Nephron progenitor cell (in vitro differentiated cells): ENCODE data around the gene SNTG2.

Experiments used
- DNase-seq: peaks from one replicate; pipeline ENCODE4 v3.0.0; 2021
- H3K27ac Mint-ChIP-seq: 2 replicates; pipeline ENCODE4 v1.8.0; 2021; ENCODE audit warnings: mild to moderate bottlenecking, moderate library complexity, mixed read lengths
- H3K27me3 Mint-ChIP-seq: 2 replicates; pipeline ENCODE4 v1.8.0; 2021; ENCODE audit warnings: mild to moderate bottlenecking, low read depth, mixed read lengths; ENCODE audit not compliant: poor library complexity
- H3K36me3 Mint-ChIP-seq: 2 replicates; pipeline ENCODE4 v1.8.0; 2021; ENCODE audit warnings: low read depth, mixed read lengths
- H3K4me1 Mint-ChIP-seq: 2 replicates; pipeline ENCODE4 v1.8.0; 2021; ENCODE audit warnings: mixed read lengths
- H3K4me3 Mint-ChIP-seq: 2 replicates; pipeline ENCODE4 v1.8.0; 2021; ENCODE audit warnings: mild to moderate bottlenecking, moderate library complexity, mixed read lengths
- H3K9me3 Mint-ChIP-seq: 2 replicates; pipeline ENCODE4 v1.8.0; 2021; ENCODE audit warnings: mild to moderate bottlenecking, moderate library complexity, mixed read lengths
- TF ChIP-seq, protein P1 (sequence below): fragments of 200-600 bp; sonication (generic); IDR thresholded peaks from 2 replicates; pipeline ENCODE4 v1.5.0; 2021; ENCODE audit warnings: antibody characterized with exemption

Gene SNTG2

DNA sequence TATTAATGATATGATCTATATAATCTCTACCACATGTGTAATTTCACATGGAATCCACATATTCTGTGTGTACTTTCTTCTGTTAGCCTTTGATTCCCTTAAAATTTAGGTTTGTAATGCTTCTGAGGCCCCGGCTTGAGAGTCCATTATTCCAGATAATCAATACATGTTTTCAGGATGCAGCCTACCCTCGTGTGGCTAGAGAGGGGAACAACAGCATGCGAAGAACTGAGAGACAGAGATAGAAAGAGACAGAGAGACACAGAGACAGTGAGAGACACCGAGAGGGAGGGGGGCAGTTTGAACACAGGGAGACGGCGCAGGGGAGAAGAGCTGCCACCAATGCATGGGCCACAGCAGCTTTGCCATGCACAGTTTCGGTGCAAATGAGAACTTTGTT, 185.4 kb downstream of the SNTG2 start:
- Mint-ChIP-seq H3K4me1 (peaks cover 50% of the 10 kb centered on the region), H3K9me3 (no peaks in the 10 kb centered on the region), H3K4me3 (no peak overlapping the region), H3K27me3 (no peaks in the 10 kb centered on the region), H3K36me3 (no peaks in the 10 kb centered on the region), H3K27ac (no peak overlapping the region)
- TF ChIP-seq, protein P1, sequence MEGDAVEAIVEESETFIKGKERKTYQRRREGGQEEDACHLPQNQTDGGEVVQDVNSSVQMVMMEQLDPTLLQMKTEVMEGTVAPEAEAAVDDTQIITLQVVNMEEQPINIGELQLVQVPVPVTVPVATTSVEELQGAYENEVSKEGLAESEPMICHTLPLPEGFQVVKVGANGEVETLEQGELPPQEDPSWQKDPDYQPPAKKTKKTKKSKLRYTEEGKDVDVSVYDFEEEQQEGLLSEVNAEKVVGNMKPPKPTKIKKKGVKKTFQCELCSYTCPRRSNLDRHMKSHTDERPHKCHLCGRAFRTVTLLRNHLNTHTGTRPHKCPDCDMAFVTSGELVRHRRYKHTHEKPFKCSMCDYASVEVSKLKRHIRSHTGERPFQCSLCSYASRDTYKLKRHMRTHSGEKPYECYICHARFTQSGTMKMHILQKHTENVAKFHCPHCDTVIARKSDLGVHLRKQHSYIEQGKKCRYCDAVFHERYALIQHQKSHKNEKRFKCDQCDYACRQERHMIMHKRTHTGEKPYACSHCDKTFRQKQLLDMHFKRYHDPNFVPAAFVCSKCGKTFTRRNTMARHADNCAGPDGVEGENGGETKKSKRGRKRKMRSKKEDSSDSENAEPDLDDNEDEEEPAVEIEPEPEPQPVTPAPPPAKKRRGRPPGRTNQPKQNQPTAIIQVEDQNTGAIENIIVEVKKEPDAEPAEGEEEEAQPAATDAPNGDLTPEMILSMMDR: peak; percentile 55
- no peak for DNase-seq

DNA sequence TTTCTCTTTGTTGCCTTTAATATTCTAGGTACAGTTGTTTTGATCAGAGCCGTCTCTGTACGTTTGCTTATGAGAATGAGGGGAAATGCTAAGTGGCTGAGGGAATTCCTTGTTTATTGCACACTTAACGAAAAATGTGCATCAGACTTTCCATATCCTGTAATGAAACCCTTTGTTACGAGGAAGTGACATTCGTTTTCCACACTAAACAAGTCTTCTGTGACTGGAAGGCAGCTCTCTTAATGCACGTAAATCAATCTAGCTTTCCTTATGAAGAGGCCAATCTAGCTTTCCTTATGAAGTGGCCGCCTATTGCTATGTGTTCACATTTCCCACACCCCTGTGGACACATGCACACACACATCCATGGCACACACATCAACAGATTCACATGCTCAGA, 186.2 kb downstream of the SNTG2 start:
- no peak for DNase-seq
- H3K36me3 Mint-ChIP-seq: no peaks in the 10 kb centered on the region
- TF ChIP-seq, protein P1: no peak
- no peak overlapping the region for H3K4me3 Mint-ChIP-seq
- no peaks in the 10 kb centered on the region for H3K9me3 Mint-ChIP-seq
- peaks cover 3% of the 10 kb centered on the region for H3K27me3 Mint-ChIP-seq
- H3K27ac Mint-ChIP-seq: no peak overlapping the region
- H3K4me1 Mint-ChIP-seq: peaks cover 50% of the 10 kb centered on the region

DNA sequence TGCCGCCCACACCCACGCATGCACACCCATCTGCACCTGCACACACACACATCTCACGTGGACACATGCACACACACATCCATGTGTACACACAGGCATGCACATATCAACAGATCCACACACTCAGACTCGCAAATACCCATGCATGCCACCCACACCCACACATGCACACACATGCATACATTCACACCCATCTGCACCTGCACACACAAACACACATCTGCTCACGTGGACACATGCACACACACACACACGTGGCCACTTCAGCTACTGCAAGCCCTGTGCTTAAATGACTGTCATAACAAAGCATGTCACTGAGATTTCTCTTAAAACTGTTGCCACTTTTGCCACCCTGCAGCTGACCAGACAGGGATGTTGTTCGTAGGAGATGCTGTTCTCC, 186.6 kb downstream of the SNTG2 start:
- TF ChIP-seq, protein P1: no peak
- H3K27ac Mint-ChIP-seq: no peak overlapping the region
- no peaks in the 10 kb centered on the region for H3K9me3 Mint-ChIP-seq
- no peak overlapping the region for H3K4me3 Mint-ChIP-seq
- no peak for DNase-seq
- peaks cover 3% of the 10 kb centered on the region for H3K27me3 Mint-ChIP-seq
- H3K36me3 Mint-ChIP-seq: no peaks in the 10 kb centered on the region
- peaks cover 46% of the 10 kb centered on the region for H3K4me1 Mint-ChIP-seq

DNA sequence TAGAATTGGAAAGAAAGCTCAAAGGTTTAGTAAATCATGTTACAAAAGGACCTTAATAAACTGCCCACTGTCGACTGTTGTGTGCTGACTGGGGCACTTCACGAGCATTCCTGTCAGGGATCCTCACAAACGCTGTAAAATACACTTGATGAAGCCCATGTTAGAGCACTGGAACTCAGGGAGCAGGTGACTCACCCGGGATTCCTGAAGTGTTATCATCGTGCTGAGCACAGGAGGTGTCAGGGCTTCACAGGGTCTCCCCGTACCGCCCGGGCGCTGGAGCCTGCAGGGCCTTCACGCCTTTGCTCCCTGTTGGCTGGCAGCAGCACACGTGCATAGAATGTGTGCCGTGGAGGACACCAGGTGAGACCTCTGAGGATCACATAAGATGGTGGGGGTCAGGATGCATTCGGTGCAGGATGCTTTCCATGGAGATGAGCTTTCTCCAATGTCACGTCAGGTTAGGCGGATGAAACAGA, 187.3 kb downstream of the SNTG2 start:
- H3K4me3 Mint-ChIP-seq: no peak overlapping the region
- peak overlapping the region; percentile 7 for H3K27ac Mint-ChIP-seq
- no peak for DNase-seq
- no peaks in the 10 kb centered on the region for H3K36me3 Mint-ChIP-seq
- peaks cover 3% of the 10 kb centered on the region for H3K9me3 Mint-ChIP-seq
- peaks cover 39% of the 10 kb centered on the region for H3K4me1 Mint-ChIP-seq
- peaks cover 3% of the 10 kb centered on the region for H3K27me3 Mint-ChIP-seq
- TF ChIP-seq, protein P1: no peak

DNA sequence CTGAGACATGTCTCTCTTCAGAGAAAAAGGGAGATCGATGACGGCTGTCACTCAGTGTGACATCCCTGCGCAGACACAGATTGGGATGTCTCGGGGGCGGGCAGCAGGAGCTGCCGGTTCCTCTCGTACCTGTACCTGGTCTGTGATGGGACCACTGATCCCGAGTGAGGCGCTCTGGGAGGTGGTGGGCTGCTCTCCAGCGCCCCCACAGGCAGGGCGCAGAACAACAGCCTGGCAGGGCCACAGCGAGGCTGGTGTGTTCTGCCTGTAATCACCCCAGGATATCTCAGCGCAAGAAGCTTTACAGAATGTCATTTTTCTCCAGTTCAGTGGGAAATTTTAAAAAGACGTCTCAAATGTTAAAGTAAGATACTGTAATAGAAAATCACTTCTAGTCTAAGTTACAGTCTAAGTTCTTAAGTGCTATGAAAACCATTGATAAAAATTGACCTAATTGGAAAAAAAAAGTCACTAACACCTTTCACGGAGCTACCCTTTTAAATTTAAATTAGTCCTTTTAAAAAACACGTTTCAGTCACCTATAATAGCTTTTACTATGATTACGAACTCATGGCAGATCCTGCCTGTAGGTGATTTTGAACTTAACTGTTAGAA, 189.8 kb downstream of the SNTG2 start:
- H3K4me1 Mint-ChIP-seq: peaks cover 33% of the 10 kb centered on the region
- H3K27ac Mint-ChIP-seq: no peak overlapping the region
- TF ChIP-seq, protein P1: peak; percentile 99
- H3K27me3 Mint-ChIP-seq: peaks cover 3% of the 10 kb centered on the region
- peaks cover 17% of the 10 kb centered on the region for H3K9me3 Mint-ChIP-seq
- DNase-seq: peak; percentile 70
- H3K36me3 Mint-ChIP-seq: no peaks in the 10 kb centered on the region
- H3K4me3 Mint-ChIP-seq: no peak overlapping the region

DNA sequence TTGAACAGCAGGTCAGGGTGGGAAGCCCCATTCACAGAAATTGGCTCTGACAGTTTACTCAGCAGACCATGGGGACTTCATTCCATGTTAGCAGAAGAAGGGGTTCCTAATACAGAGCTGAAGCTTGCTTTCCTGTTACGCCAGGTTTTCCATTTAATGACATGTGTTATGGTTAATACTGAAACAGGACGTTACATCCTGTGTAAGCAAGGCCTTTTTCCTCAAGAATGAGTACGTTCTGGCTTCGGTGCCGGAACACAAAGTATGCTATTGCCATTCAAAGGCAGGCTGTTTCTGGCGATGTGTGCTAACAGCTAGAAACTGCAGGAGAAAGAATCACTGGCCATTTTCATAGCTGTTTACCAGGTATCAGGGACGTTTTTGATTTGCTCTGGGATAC, 190.4 kb downstream of the SNTG2 start:
- Mint-ChIP-seq H3K4me3 (no peak overlapping the region), H3K4me1 (peaks cover 30% of the 10 kb centered on the region), H3K27ac (no peak overlapping the region), H3K27me3 (peaks cover 3% of the 10 kb centered on the region), H3K9me3 (peaks cover 17% of the 10 kb centered on the region), H3K36me3 (no peaks in the 10 kb centered on the region)
- TF ChIP-seq, protein P1: no peak
- DNase-seq: no peak
